K562 (cell line): ENCODE results near the gene BPHL. TPM values are rescaled to one million over a fixed set of nuclear protein-coding genes. Genes with fewer than 3 reads are reported as not detected.
A peak's percentile ranks its signal among the peaks of the same experiment; 100 is the strongest.

Experiments used
- ATF6 ChIP-seq: sonication (generic); formaldehyde crosslinking; IDR thresholded peaks from 2 replicates; pipeline ENCODE4 v1.4.0; 2020; ENCODE audit warnings: mild to moderate bottlenecking, missing genetic modification reagents
- DLX4 ChIP-seq: fragments of 250-450 bp; sonication (Bioruptor Pico); IDR thresholded peaks from 2 replicates; pipeline ENCODE4 v1.6.1; 2021; ENCODE audit warnings: mild to moderate bottlenecking
- E4F1 ChIP-seq: fragments of 250-450 bp; sonication (Bioruptor Pico); IDR thresholded peaks from 2 replicates; pipeline ENCODE4 v1.5.0; 2021; ENCODE audit warnings: mild to moderate bottlenecking, borderline replicate concordance
- FOXK2 ChIP-seq, 2 experiments: fragments of 450-650 bp; IDR thresholded peaks in 1 of 2; conservative IDR thresholded peaks in 1 of 2; 2 replicates each; pipeline ENCODE4 v1.6.1; 2016; ENCODE audit warnings: low read depth in 2 of 2, mild to moderate bottlenecking in 1 of 2
- JUN ChIP-seq, 2 experiments: sonication (generic) in 1 of 2; formaldehyde crosslinking in 1 of 2; IDR thresholded peaks; 2 replicates each; pipeline versions ENCODE4 v1.6.1 to v1.8.0; 2012 to 2022; ENCODE audit warnings: borderline replicate concordance in 2 of 2, mild to moderate bottlenecking in 2 of 2, improper control_type of control experiment in 1 of 2, low read depth in 1 of 2, low read length in 1 of 2, missing genetic modification reagents in 1 of 2
- NFIX ChIP-seq: fragments of 250-450 bp; sonication (Bioruptor Pico); IDR thresholded peaks from 2 replicates; pipeline ENCODE4 v1.4.0; 2020; ENCODE audit warnings: low read depth, mild to moderate bottlenecking, moderate library complexity
- PHF20 ChIP-seq: fragments of 450-650 bp; IDR thresholded peaks from 2 replicates; pipeline ENCODE4 v1.6.1; 2018; ENCODE audit not compliant: partially characterized antibody
- PRPF4 ChIP-seq: fragments of 200-400 bp; formaldehyde crosslinking; IDR thresholded peaks from one replicate; pipeline ENCODE4 v1.6.1; 2017; ENCODE audit warnings: low read length, low read depth, mild to moderate bottlenecking; ENCODE audit not compliant: insufficient read depth, poor library complexity, severe bottlenecking
- SREBF2 ChIP-seq: sonication (generic); formaldehyde crosslinking; IDR thresholded peaks from 2 replicates; pipeline ENCODE4 v1.4.0; 2020; ENCODE audit warnings: mild to moderate bottlenecking, missing genetic modification reagents
- U2AF2 ChIP-seq: fragments of 200-400 bp; formaldehyde crosslinking; optimal IDR thresholded peaks from 2 replicates; pipeline ENCODE3; 2017; ENCODE audit warnings: low read depth, mild to moderate bottlenecking, low read length
- ZNF512 ChIP-seq: IDR thresholded peaks from 2 replicates; pipeline ENCODE4 v1.6.1; 2016; ENCODE audit warnings: missing genetic modification characterization, missing compliant biosample characterization
- ZNF518B ChIP-seq: fragments of 250-450 bp; sonication (Bioruptor Pico); IDR thresholded peaks from 2 replicates; pipeline ENCODE4 v1.5.0; 2021; ENCODE audit warnings: mild to moderate bottlenecking, moderate library complexity
- ZNF77 ChIP-seq: fragments of 250-450 bp; sonication (Bioruptor Pico); IDR thresholded peaks from 2 replicates; pipeline ENCODE4 v1.5.0; 2020
- polyA plus RNA-seq, 8 experiments: library from polyadenylated mRNA; depleted of rRNA in 4 of 8; stranded (reverse) in 5 of 8; unstranded in 3 of 8; fragments of >200 nt; fragmentation: Nextera tagmentation in 2 of 8; fragmentation: Illumina TruSeq in 1 of 8; extraction: Ambion mirVana in 2 of 8; extraction: Trizol in 1 of 8; gene quantifications; 2 replicates each; pipeline versions ENCODE4 v1.2.1 to v1.2.3, GENCODE V29; 2011 to 2014; ENCODE audit warnings: inconsistent platforms in 1 of 8, missing spikeins in 1 of 8
- total RNA-seq, 7 experiments: library from RNA; depleted of rRNA in 6 of 7; stranded (reverse); fragments of >200 nt in 6 of 7; fragmentation: Illumina TruSeq in 2 of 7; extraction: Trizol in 2 of 7; gene quantifications; 2 replicates each; pipeline versions ENCODE4 v1.2.1 to v1.2.3, GENCODE V29; 2011 to 2021; ENCODE audit warnings: low replicate concordance in 1 of 7
- TF ChIP-seq, protein P1 (sequence below): sonication (generic); formaldehyde crosslinking; IDR thresholded peaks from 2 replicates; pipeline ENCODE4 v1.8.1; 2022; ENCODE audit warnings: missing genetic modification reagents

The BPHL gene
- total and polyA plus RNA-seq, 9 of the 15 experiments (the other 6 are each of a cell fraction or from before 2014, with no cell fraction given), result 3.5 to 17.4 (median 8.2) TPM

DNA sequence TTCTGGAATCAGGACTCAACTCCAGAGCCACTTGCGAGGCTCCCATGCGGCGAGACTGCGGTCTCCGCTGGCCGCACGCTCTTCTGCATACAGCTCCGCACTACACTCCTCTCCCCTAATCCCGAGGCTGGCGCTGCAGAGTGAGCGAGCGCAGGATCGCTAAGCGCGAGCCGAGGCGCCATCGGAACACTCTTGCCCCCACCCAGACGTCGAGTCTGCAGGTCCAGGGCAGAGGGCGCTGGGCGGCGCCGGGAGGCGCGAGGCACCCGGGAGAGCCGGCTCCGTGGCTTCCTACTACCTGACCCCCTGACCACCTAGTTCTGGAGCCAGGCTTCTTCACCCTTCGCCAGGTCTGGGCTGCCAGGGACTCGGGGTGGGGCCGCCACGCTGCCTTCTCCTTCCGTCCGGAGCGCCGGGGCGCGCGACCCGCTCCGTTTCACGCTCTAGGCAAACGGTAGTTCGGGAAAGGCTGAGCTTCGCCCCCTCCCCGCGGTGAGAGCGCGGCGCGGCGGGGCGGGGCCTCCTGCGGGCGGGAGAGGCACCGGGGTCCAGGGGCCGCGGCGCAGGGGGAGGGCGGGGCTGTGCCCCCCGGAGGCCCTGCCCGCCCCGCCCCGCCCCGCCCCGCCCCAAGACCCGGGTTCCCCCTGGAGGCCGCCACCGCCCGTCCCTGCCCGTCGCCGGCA, 44.2 kb downstream of the BPHL start (continued):
- no peak for TF ChIP-seq ZNF518B (CRISPR knock-in tag)
- TF ChIP-seq ZNF512 (tag), result 0 out of 2 replicates have a peak, but pooled peaks have one; percentile 5
- TF ChIP-seq PHF20, result no peak
- TF ChIP-seq U2AF2, result no peak
- TF ChIP-seq E4F1, result no peak
- TF ChIP-seq ATF6, result no peak
- no peak for TF ChIP-seq NFIX
- no peak for TF ChIP-seq FOXK2 (conservative IDR thresholded peaks at IDR 0.05 in 1 of 2, IDR thresholded peaks at IDR 0.05 in 1 of 2; ENCODE audit: low read depth in 2 of 2)
- no peak for TF ChIP-seq ZNF77 (CRISPR knock-in tag)
- TF ChIP-seq, protein P1, sequence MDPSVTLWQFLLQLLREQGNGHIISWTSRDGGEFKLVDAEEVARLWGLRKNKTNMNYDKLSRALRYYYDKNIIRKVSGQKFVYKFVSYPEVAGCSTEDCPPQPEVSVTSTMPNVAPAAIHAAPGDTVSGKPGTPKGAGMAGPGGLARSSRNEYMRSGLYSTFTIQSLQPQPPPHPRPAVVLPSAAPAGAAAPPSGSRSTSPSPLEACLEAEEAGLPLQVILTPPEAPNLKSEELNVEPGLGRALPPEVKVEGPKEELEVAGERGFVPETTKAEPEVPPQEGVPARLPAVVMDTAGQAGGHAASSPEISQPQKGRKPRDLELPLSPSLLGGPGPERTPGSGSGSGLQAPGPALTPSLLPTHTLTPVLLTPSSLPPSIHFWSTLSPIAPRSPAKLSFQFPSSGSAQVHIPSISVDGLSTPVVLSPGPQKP (CRISPR knock-in tag), result no peak
- TF ChIP-seq DLX4 (CRISPR knock-in tag), result no peak
- TF ChIP-seq PRPF4, result no peak
- no peak; the same call in 1 of the 2 replicates for TF ChIP-seq JUN (IDR thresholded peaks at IDR 0.05; ENCODE audit: borderline replicate concordance, low read depth, low read length)
- no peak for TF ChIP-seq JUN (CRISPR knock-in tag; IDR thresholded peaks at IDR 0.05; ENCODE audit: borderline replicate concordance)
- no peak for TF ChIP-seq SREBF2 (CRISPR knock-in tag)
